OCI-M1 (cell line): ENCODE measurements around the gene TMEM8B.
A peak's percentile ranks its signal among the peaks of the same experiment; 100 is the strongest.
"Not testable (repeated sequence)": the region's sequence is repeated elsewhere in the genome, so short reads cannot be mapped to it uniquely, and the experiment has no call there.

ENCODE experiments used
- DNase-seq: peaks from one replicate; lab custom pipeline; 2025; lab: John Stamatoyannopoulos, UW

TMEM8B gene

DNA sequence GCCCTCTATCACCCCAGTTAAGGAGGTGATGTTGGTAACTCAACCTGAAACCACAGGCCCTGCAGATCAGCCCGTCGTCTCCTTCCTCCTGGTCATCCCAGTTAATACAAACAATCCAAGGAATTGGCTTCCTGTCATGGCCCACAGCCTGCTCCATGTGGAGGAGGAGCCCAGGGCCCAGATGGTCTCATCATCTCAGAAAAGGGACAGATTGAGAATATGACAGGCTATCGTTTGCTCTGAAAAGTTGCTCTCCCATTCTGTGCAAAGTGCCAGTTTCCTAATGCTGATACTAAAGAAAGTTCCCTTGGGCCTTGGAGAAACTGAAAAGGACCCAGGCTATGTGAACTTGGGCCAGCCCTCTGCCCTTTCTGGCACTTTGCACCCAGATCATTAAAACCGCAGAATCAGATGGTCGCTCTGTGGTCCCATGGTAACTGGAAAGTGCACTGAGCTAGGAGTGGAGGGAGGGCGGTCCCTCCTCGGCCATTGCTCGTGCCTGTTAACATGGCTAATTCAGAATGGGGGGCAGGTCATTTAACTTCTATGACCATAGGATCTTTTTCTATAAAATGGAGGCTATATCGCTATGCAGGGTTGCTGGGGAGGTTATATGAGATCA lies 79.6 kb downstream of the TMEM8B start:
- DNase-seq = peak; percentile 45

DNA sequence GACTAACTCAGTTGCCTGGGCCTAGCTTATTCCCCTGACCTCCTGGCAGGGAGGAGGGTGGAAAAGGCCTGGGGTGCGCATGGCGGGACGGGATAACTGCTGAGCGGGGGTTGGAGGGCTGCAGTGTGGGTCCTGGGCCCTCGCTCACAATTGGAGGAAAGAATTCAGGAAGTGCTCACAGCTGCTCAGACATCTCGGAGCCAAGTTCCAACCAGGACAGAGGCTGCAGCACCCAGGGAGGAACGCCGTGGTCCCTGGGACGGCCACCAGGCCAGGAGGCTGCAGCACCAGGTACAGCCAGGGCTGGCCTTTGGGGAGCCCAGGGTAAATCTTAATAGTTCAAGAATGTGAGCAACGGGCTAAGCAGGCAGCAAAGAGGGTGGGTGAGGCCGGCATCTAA lies 80.2 kb downstream of the TMEM8B start, which contains the start of gene SPAAR:
Gene SPAAR, plus strand, starts transcription at position 217 of the 400 bp plus-strand sequence. CDS start 974 bp downstream, outside the sequence.
- DNase-seq = no peak

DNA sequence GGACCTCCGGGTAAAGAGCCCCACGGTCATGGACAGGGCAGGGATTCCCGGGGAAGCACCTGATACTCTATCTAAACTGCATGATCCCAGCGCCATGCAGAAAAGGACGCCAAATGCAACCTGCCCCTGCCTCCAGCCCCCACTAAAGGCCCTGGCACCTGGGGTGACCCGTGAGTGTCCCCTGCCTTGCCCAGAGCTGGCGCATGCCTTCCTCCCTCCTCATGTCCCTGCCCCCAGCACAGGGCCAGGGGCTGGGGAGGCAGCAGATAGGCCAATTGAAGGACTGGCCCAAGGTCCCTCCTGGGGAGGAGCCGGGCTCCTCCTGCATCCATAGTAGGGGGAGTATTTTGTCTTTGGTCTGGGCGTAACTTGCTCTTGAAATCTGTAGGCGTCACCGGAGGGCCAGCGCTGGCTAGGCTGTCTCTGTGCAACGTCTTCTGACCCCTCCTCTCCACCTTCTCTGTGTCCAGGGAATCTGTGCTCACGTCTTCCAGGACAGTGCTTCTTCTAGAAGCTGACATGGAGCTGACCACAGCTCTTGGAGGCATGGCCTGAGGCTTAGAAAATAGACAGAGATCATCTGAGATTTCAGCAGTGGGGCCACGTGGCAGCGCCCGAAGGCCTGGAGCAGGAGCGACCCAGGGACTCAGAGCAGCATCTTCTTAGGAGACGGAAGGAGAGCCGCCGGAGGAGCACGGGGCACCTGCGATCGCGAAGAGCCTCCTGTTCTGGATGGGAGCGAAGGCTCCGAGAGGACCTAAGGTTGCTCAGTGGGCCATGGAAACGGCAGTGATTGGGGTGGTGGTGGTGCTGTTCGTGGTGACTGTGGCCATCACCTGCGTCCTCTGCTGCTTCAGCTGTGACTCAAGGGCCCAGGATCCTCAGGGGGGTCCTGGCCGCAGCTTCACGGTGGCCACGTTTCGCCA lies 80.9 kb downstream of the TMEM8B start:
- no peak for DNase-seq

DNA sequence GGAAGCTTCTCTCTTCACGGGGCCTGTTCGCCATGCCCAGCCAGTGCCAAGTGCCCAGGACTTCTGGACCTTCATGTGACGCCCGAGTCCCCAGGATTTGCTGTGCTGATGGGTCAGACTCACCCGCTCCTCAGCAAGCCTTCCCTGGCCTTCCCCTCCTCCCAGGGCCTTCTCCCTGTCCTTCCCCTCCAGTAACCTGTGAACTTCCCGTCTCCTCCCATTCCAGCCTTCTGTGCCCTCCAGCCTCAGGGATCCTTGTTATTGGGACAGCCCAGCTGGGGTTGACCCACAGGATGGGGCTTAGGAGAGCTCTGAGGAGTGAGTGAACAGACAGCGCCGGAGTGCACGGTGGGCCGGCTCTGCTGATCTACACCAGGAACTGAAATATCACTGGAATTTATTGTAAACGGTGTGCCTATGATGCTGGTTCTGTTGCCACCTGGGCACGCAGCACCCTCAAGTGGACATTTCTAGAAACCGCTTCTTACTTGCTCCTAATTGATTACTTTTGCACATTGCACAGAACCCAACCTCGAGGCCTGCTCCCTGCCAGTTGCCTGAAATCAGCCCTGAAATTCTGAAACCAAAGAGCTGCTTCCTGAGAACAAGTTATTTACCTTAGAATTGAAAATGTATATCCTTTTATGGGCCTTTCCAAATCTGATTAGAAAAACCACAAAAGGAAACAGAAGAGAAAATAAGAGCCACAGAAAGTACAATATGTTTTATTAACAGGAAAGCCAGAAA lies 81.8 kb downstream of the TMEM8B start:
- DNase-seq = peak; percentile 79

DNA sequence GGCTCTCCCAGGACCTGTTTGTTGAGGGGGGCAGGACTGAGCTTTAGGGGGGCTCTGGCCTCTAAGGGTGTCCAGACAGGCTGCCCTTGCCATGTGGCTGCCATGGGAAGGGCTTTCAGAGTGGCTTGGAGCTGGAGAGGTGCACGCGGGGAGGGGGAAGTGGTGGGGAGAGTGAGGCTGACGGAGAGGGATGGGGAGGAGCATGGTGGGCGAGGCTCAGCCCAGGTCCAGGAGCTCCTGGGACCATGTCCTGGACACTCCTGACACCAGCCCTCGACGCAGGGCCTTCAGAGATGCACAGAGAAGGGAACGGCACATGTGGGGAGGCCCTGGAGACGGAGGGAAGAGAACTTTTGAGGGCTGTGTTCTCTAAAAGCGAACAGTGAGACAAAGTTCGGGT lies 82.7 kb downstream of the TMEM8B start:
- DNase-seq = no peak

DNA sequence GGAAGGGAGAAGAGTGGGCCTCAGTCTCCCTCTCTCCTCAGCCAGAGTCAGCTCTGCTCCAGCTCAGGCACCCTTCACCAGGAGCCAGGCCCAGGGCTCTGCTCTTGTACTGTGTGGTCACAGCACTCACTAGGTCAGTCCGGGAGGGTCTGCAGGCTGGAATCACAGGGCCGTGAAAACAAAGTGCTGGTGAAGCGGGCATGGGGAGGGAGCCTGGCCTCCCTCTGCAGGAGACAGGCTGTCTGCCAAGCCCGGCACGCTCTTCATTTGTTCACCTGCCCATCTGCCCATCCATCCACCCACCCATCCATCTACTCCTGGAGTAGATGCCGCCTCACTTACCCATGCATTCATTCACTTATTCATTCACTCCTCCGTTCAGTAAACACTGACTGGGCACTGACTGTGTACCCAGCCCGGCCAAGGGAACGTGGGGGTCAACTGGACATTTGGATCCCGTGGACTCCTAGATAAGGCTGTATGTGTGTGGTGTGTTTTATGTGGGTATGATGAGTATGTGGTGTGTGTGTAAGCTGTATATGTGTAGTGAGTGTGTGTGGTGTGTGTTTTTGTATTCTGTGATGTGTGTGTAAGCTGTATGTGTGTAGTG lies 83.9 kb downstream of the TMEM8B start:
- no peak for DNase-seq

DNA sequence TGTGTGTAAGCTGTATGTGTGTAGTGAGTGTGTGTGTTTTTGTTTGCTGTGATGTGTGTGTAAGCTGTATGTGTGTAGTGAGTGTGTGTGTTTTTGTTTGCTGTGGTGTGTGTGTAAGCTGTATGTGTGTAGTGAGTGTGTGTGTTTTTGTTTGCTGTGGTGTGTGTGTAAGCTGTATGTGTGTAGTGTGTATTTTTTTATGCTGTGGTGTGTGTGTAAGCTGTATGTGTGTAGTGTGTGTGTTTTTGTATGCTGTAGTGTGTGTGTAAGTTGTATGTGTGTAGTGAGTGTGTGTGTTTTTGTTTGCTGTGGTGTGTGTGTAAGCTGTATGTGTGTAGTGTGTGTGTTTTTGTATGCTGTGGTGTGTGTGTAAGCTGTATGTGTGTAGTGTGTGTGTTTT lies 84.4 kb downstream of the TMEM8B start:
- not testable (repeated sequence) for DNase-seq

DNA sequence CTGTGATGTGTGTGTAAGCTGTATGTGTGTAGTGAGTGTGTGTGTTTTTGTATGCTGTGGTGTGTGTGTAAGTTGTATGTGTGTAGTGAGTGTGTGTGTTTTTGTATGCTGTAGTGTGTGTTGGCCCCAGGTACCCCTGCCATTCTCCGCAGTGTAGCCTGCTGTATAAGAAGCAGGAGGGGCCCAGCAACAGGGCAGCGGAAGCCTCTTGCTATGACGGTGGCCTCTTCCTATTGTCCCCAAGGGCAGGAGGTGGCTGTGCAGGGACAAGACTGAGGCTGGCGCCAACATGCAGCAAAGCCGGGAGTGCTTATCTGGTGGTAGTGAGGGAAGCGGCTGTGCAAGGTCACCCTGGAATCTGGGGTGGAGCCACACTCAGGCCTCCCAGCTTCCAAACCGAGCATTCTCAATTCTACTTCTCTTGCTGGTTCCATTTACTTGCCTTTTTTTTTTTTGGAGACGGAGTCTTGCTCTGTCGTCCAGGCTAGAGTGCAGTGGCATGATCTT lies 85.3 kb downstream of the TMEM8B start:
- DNase-seq = no peak
